HEK293 (cell line): ENCODE results near the gene ITGA8.
"Not testable (repeated sequence)": the region's sequence is repeated elsewhere in the genome, so short reads cannot be mapped to it uniquely, and the experiment has no call there.

Source experiments
- CTCF ChIA-PET: fragments of 350-600 bp; formaldehyde crosslinking; extraction: SDS; loops from one replicate; lab custom pipeline; 2021; ENCODE audit warnings: antibody characterized with exemption; lab: Yijun Ruan, JAX
- POLR2A ChIA-PET: fragments of 300-600 bp; formaldehyde crosslinking; extraction: SDS; loops from one replicate; lab custom pipeline; 2020; ENCODE audit warnings: antibody characterized with exemption, inconsistent platforms; lab: Yijun Ruan, JAX
- H3K27ac ChIP-seq: fragments of 200-500 bp; sonication (Bioruptor generic); 2 replicates; pipeline ENCODE4 v1.5.1; 2014; ENCODE audit warnings: low read depth, low read length, control low read depth, inconsistent platforms; ENCODE audit errors: extremely low read depth
- H3K36me3 ChIP-seq, 2 experiments: fragments of 200-500 bp in 1 of 2; sonication (Bioruptor generic) in 1 of 2; 1 replicate in 1 of 2; 2 replicates in 1 of 2; pipeline ENCODE4 v1.5.1; 2014 to 2017; ENCODE audit warnings: inconsistent platforms in 2 of 2, low read length in 2 of 2; ENCODE audit not compliant: control insufficient read depth in 2 of 2, insufficient read depth in 1 of 2
- H3K4me1 ChIP-seq: fragments of 200-500 bp; sonication (Bioruptor generic); 2 replicates; pipeline ENCODE4 v1.5.1; 2014; ENCODE audit warnings: mild to moderate bottlenecking, low read length, inconsistent platforms; ENCODE audit not compliant: control insufficient read depth, insufficient read depth
- H3K4me3 ChIP-seq: 2 replicates; pipeline ENCODE4 v1.5.1; 2011; ENCODE audit warnings: low read depth, mild to moderate bottlenecking, control low read depth, low read length, moderate library complexity
- H3K9me3 ChIP-seq: fragments of 200-500 bp; sonication (Bioruptor generic); 2 replicates; pipeline ENCODE4 v1.5.1; 2014; ENCODE audit warnings: low read depth, low read length, inconsistent platforms; ENCODE audit not compliant: control insufficient read depth, insufficient read depth
- GLIS1 ChIP-seq: fragments of 450-650 bp; formaldehyde crosslinking; IDR thresholded peaks from 2 replicates; pipeline ENCODE4 v1.5.1; 2016; ENCODE audit warnings: missing biosample characterization, missing genetic modification characterization
- PRDM4 ChIP-seq: fragments of 450-650 bp; formaldehyde crosslinking; IDR thresholded peaks from 2 replicates; pipeline ENCODE4 v1.5.1; 2017; ENCODE audit warnings: missing biosample characterization, missing genetic modification characterization
- SP3 ChIP-seq: fragments of 450-650 bp; formaldehyde crosslinking; IDR thresholded peaks from 2 replicates; pipeline ENCODE4 v1.5.1; 2016; ENCODE audit warnings: missing biosample characterization, missing genetic modification characterization
- ZBTB48 ChIP-seq: fragments of 450-650 bp; formaldehyde crosslinking; IDR thresholded peaks from 2 replicates; pipeline ENCODE4 v1.5.1; 2016; ENCODE audit warnings: missing biosample characterization, missing genetic modification characterization
- ZFP69B ChIP-seq: fragments of 450-650 bp; formaldehyde crosslinking; IDR thresholded peaks from 2 replicates; pipeline ENCODE4 v1.5.1; 2016; ENCODE audit warnings: missing biosample characterization, missing genetic modification characterization
- ZIC2 ChIP-seq: fragments of 450-650 bp; formaldehyde crosslinking; IDR thresholded peaks from 2 replicates; pipeline ENCODE4 v1.5.1; 2016; ENCODE audit warnings: missing biosample characterization, missing genetic modification characterization
- ZNF112 ChIP-seq: fragments of 450-650 bp; formaldehyde crosslinking; IDR thresholded peaks from 2 replicates; pipeline ENCODE4 v1.5.0; 2017; ENCODE audit warnings: missing biosample characterization, missing genetic modification characterization
- ZNF133 ChIP-seq: fragments of 450-650 bp; formaldehyde crosslinking; IDR thresholded peaks from 2 replicates; pipeline ENCODE4 v1.5.1; 2016; ENCODE audit warnings: missing biosample characterization, missing genetic modification characterization
- ZNF146 ChIP-seq: fragments of 450-650 bp; formaldehyde crosslinking; IDR thresholded peaks from 2 replicates; pipeline ENCODE4 v1.5.1; 2016; ENCODE audit warnings: missing biosample characterization, missing genetic modification characterization
- ZNF184 ChIP-seq: fragments of 450-650 bp; IDR thresholded peaks from 2 replicates; pipeline ENCODE4 v1.5.1; 2018; ENCODE audit warnings: missing biosample characterization, mild to moderate bottlenecking, missing genetic modification characterization
- ZNF19 ChIP-seq: fragments of 450-650 bp; formaldehyde crosslinking; IDR thresholded peaks from 2 replicates; pipeline ENCODE4; 2016; ENCODE audit warnings: missing biosample characterization, missing genetic modification characterization, low read depth
- ZNF280C ChIP-seq: fragments of 450-650 bp; formaldehyde crosslinking; IDR thresholded peaks from 2 replicates; pipeline ENCODE4 v1.5.1; 2016; ENCODE audit warnings: missing biosample characterization, missing genetic modification characterization
- ZNF416 ChIP-seq: fragments of 450-650 bp; formaldehyde crosslinking; IDR thresholded peaks from 2 replicates; pipeline ENCODE4 v1.5.1; 2016; ENCODE audit warnings: missing biosample characterization, missing genetic modification characterization
- ZNF426 ChIP-seq: fragments of 450-650 bp; formaldehyde crosslinking; IDR thresholded peaks from 2 replicates; pipeline ENCODE4 v1.5.1; 2017; ENCODE audit warnings: missing biosample characterization, missing genetic modification characterization, mild to moderate bottlenecking, inconsistent platforms, moderate library complexity
- ZNF548 ChIP-seq: fragments of 450-650 bp; formaldehyde crosslinking; IDR thresholded peaks from 2 replicates; pipeline ENCODE4 v1.5.1; 2016; ENCODE audit warnings: missing biosample characterization, missing genetic modification characterization
- ZNF580 ChIP-seq: fragments of 450-650 bp; formaldehyde crosslinking; IDR thresholded peaks from 2 replicates; pipeline ENCODE4 v1.5.1; 2016; ENCODE audit warnings: missing biosample characterization, missing genetic modification characterization
- ZNF585B ChIP-seq: fragments of 450-650 bp; formaldehyde crosslinking; IDR thresholded peaks from 2 replicates; pipeline ENCODE4 v1.5.1; 2016; ENCODE audit warnings: missing biosample characterization, missing genetic modification characterization
- ZNF623 ChIP-seq: fragments of 450-650 bp; formaldehyde crosslinking; IDR thresholded peaks from 2 replicates; pipeline ENCODE4 v1.5.1; 2016; ENCODE audit warnings: missing biosample characterization, missing genetic modification characterization
- ZNF707 ChIP-seq: fragments of 450-650 bp; formaldehyde crosslinking; IDR thresholded peaks from 2 replicates; pipeline ENCODE4 v1.5.1; 2016; ENCODE audit warnings: missing biosample characterization, missing genetic modification characterization
- ZNF76 ChIP-seq: fragments of 450-650 bp; formaldehyde crosslinking; IDR thresholded peaks from 2 replicates; pipeline ENCODE4; 2016; ENCODE audit warnings: low read depth, missing biosample characterization, missing genetic modification characterization, borderline replicate concordance
- ZSCAN16 ChIP-seq: fragments of 450-650 bp; formaldehyde crosslinking; IDR thresholded peaks from 2 replicates; pipeline ENCODE4 v1.5.1; 2016; ENCODE audit warnings: missing biosample characterization, missing genetic modification characterization
- ZSCAN4 ChIP-seq: fragments of 450-650 bp; formaldehyde crosslinking; IDR thresholded peaks from 2 replicates; pipeline ENCODE4 v1.5.1; 2017; ENCODE audit warnings: missing biosample characterization, missing genetic modification characterization

ITGA8 gene

GRCh38 chr10:15478429-15478828, 241.3 kb downstream of the ITGA8 start (continued):
- TF ChIP-seq ZNF112 (tag by site-specific recombination), result no peak
- TF ChIP-seq ZNF585B, result no peak
- TF ChIP-seq ZNF707 (tag by site-specific recombination), result no peak
- peak; percentile 85 for TF ChIP-seq GLIS1
- TF ChIP-seq ZNF280C (tag by site-specific recombination), result no peak
- TF ChIP-seq ZFP69B, result no peak
- no peak for TF ChIP-seq ZNF426 (tag by site-specific recombination)

- ChIA-PET CTCF (interaction anchor here (1.2 kb wide), 3 partner anchors 37 to 243 kb away, joined by 3 to 4 read pairs (median 3); partner anchors contain the start of gene ITGA8), POLR2A (no interaction called here)
Measured at GRCh38 chr10:15476337-15476736, 243.4 kb downstream of the ITGA8 start.

GRCh38 chr10:15475439-15475838, 244.3 kb downstream of the ITGA8 start:
- H3K36me3 ChIP-seq, H3K9me3 ChIP-seq, POLR2A ChIA-PET, H3K4me3 ChIP-seq, H3K27ac ChIP-seq: not testable (repeated sequence)
- H3K4me1 ChIP-seq, result peaks cover 20% of the 10 kb centered on the region
- CTCF ChIA-PET, result interaction anchor here (0.6 to 1.2 kb wide), 3 partner anchors 36 to 244 kb away, joined by 3 to 4 read pairs (median 3); partner anchors contain the start of gene ITGA8
- TF ChIP-seq ZNF146 (tag by site-specific recombination) (peak; percentile 88), ZNF580 (0 out of 2 replicates have a peak, but pooled peaks have one; percentile 35)

More at GRCh38 chr10:15476337-15476736, 243.4 kb downstream of the ITGA8 start:
- Histone ChIP-seq H3K27ac (no peak overlapping the region), H3K36me3 (no peaks in the 10 kb centered on the region), H3K4me3 (no peak overlapping the region), H3K4me1 (peaks cover 20% of the 10 kb centered on the region), H3K9me3 (no peaks in the 10 kb centered on the region)
- TF ChIP-seq ZNF19 (tag by site-specific recombination) (no peak), ZSCAN16 (tag by site-specific recombination) (no peak), ZBTB48 (tag by site-specific recombination) (no peak), ZIC2 (tag by site-specific recombination) (no peak), ZNF416 (no peak), ZNF133 (tag by site-specific recombination) (no peak), SP3 (tag by site-specific recombination) (no peak), ZNF76 (tag by site-specific recombination) (no peak), ZNF623 (tag by site-specific recombination) (no peak), ZSCAN4 (no peak), ZNF548 (tag by site-specific recombination) (no peak), ZNF184 (no peak), PRDM4 (no peak)
